Uterus (tissue), 2 donors: ENCODE results near the gene PLSCR4.

Experiments used
- POLR2A ChIP-seq, 2 donors: fragments of 450-650 bp; IDR thresholded peaks; one replicate each; pipeline ENCODE4 v1.6.1; 2016; ENCODE audit warnings: antibody characterized with exemption in 2 of 2, mild to moderate bottlenecking in 1 of 2, moderate library complexity in 1 of 2
- TF ChIP-seq, protein P1 (sequence below), 4 experiments: fragments of 200-600 bp in 2 of 4; fragments of 450-650 bp in 2 of 4; sonication (generic) in 2 of 4; IDR thresholded peaks; one replicate each; pipeline ENCODE4 v1.5.1; 2016 to 2019; ENCODE audit warnings: antibody characterized with exemption in 4 of 4, mild to moderate bottlenecking in 2 of 4, moderate library complexity in 1 of 4

DNA sequence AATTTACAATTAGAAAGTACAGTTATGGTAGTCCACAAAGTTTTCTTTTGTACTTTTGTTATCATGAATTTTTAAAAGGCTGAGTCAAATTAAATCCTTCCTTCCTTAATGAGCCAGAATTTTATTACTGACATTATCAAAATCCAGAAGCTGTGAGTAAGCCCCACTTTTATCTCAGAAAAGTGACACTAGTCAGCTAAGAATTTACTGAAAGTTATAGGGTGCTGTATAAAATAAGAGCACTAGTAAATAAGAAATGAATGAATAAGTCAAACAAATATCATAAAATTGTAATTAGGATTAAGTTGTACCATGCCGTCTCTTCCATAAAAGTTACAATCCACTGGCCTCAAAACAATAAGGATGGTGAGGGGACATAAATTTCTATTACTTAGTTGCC is 105.3 kb downstream of the PLSCR4 start:
- TF ChIP-seq, protein P1, sequence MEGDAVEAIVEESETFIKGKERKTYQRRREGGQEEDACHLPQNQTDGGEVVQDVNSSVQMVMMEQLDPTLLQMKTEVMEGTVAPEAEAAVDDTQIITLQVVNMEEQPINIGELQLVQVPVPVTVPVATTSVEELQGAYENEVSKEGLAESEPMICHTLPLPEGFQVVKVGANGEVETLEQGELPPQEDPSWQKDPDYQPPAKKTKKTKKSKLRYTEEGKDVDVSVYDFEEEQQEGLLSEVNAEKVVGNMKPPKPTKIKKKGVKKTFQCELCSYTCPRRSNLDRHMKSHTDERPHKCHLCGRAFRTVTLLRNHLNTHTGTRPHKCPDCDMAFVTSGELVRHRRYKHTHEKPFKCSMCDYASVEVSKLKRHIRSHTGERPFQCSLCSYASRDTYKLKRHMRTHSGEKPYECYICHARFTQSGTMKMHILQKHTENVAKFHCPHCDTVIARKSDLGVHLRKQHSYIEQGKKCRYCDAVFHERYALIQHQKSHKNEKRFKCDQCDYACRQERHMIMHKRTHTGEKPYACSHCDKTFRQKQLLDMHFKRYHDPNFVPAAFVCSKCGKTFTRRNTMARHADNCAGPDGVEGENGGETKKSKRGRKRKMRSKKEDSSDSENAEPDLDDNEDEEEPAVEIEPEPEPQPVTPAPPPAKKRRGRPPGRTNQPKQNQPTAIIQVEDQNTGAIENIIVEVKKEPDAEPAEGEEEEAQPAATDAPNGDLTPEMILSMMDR (IDR thresholded peaks at IDR 0.05), result no peak
- TF ChIP-seq POLR2A (IDR thresholded peaks at IDR 0.05), result no peak
